ENCODE results near the gene FAM167B. TPM values are rescaled to one million over a fixed set of nuclear protein-coding genes. Genes with fewer than 3 reads are reported as not detected.
"Not testable (repeated sequence)": the region's sequence is repeated elsewhere in the genome, so short reads cannot be mapped to it uniquely, and the experiment has no call there.

The FAM167B gene
- total RNA-seq, 3 donors from 2014 or later (not counting 1 experiment from before 2014, with no cell fraction given), result 0.54 to 1.3 (median 0.80) TPM

DNA sequence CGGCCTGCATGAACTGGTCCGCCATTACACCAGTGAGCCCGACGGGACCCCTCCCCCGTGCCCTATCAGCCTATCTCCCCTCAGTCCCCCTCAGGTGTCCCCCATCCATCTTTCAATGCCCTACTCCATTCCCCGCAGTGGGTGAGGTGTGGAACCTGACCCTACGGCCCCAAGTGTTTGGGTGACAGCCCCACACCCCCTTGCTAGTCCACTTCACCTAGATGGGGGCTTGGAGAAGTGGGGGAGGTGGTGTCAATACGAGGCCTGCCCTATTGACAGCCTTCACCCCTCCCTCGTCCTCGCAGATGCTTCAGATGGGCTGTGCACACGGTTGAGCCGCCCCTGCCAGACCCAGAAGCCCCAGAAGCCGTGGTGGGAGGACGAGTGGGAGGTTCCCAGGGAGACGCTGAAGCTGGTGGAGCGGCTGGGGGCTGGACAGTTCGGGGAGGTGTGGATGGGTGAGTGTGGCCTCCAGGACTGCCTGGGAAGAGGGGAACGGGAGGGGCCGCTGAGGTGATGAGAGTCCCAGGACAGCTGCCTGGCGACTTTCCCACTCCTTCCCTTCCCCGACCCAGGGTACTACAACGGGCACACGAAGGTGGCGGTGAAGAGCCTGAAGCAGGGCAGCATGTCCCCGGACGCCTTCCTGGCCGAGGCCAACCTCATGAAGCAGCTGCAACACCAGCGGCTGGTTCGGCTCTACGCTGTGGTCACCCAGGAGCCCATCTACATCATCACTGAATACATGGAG is 29.2 kb downstream of the FAM167B start:
- intact Hi-C loops (cut with micrococcal nuclease), result no loop called here
- peak overlapping the region in 1 of 2 donors; percentile 70 for H3K27ac Mint-ChIP-seq
- peaks cover 38 to 39% of the 10 kb centered on the region in 2 donors for H3K4me1 Mint-ChIP-seq
- H3K36me3 Mint-ChIP-seq, result peaks cover 12% of the 10 kb centered on the region
- H3K27me3 Mint-ChIP-seq (ENCODE audit: low read depth in 2 of 2), result no peaks in the 10 kb centered on the region
- WGBS (ENCODE audit: insufficient coverage), result 95% methylated on average over 28 of the region's 30 CpGs
- no peak overlapping the region for H3K4me3 Mint-ChIP-seq
- H3K4me1 ChIP-seq (ENCODE audit: control insufficient read depth, insufficient read depth, low read length), result peaks cover 42% of the 10 kb centered on the region
- H3K9me3 ChIP-seq (ENCODE audit: control insufficient read depth, insufficient read depth, low read length), result no peaks in the 10 kb centered on the region
- DNase-seq (no peak), ATAC-seq (no peak)
- TF ChIP-seq, protein P1, sequence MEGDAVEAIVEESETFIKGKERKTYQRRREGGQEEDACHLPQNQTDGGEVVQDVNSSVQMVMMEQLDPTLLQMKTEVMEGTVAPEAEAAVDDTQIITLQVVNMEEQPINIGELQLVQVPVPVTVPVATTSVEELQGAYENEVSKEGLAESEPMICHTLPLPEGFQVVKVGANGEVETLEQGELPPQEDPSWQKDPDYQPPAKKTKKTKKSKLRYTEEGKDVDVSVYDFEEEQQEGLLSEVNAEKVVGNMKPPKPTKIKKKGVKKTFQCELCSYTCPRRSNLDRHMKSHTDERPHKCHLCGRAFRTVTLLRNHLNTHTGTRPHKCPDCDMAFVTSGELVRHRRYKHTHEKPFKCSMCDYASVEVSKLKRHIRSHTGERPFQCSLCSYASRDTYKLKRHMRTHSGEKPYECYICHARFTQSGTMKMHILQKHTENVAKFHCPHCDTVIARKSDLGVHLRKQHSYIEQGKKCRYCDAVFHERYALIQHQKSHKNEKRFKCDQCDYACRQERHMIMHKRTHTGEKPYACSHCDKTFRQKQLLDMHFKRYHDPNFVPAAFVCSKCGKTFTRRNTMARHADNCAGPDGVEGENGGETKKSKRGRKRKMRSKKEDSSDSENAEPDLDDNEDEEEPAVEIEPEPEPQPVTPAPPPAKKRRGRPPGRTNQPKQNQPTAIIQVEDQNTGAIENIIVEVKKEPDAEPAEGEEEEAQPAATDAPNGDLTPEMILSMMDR (IDR thresholded peaks at IDR 0.05), result no peak
- H3K4me3 ChIP-seq (ENCODE audit: low read length), result no peak overlapping the region
- no peak overlapping the region for H3K27ac ChIP-seq (ENCODE audit: low read length)
- no peaks in the 10 kb centered on the region for H3K9me3 Mint-ChIP-seq
- H3K36me3 ChIP-seq (ENCODE audit: control insufficient read depth, insufficient read depth, low read length), result peaks cover 66% of the 10 kb centered on the region
- H3K27me3 ChIP-seq (ENCODE audit: control insufficient read depth, insufficient read depth, low read length), result no peaks in the 10 kb centered on the region

DNA sequence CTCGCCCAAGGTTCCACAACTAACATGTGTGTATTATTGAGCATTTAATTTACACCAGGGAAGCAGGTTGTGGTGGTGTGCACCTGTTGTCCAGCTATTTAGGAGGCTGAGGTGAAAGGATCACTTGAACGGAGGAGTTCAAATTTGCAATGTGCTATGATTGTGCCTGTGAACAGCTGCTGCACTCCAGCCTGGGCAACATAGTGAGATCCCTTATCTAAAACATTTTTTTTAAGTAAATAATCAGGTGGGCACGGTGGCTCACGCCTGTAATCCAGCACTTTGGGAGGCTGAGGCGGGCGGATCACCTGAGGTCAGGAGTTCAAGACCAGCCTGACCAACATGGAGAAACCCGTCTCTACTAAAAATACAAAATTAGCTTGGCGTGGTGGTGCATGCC is 37.8 kb downstream of the FAM167B start:
- DNase-seq; H3K27ac Mint-ChIP-seq; H3K9me3 ChIP-seq (ENCODE audit: control insufficient read depth, insufficient read depth, low read length); H3K27me3 Mint-ChIP-seq (ENCODE audit: low read depth in 2 of 2); H3K4me3 Mint-ChIP-seq; H3K4me1 Mint-ChIP-seq; H3K9me3 Mint-ChIP-seq; intact Hi-C loops (cut with micrococcal nuclease); H3K27ac ChIP-seq (ENCODE audit: low read length); H3K27me3 ChIP-seq (ENCODE audit: control insufficient read depth, insufficient read depth, low read length); H3K4me1 ChIP-seq (ENCODE audit: control insufficient read depth, insufficient read depth, low read length); ATAC-seq; H3K4me3 ChIP-seq (ENCODE audit: low read length); H3K36me3 Mint-ChIP-seq: not testable (repeated sequence)
- WGBS (ENCODE audit: insufficient coverage), result 97% methylated on average over 8 of the region's 8 CpGs
- peaks cover 42% of the 10 kb centered on the region for H3K36me3 ChIP-seq (ENCODE audit: control insufficient read depth, insufficient read depth, low read length)

DNA sequence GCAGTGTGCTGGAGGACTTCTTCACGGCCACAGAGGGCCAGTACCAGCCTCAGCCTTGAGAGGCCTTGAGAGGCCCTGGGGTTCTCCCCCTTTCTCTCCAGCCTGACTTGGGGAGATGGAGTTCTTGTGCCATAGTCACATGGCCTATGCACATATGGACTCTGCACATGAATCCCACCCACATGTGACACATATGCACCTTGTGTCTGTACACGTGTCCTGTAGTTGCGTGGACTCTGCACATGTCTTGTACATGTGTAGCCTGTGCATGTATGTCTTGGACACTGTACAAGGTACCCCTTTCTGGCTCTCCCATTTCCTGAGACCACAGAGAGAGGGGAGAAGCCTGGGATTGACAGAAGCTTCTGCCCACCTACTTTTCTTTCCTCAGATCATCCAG is 38.6 kb downstream of the FAM167B start:
- 98% methylated on average over 3 of the region's 3 CpGs for WGBS (ENCODE audit: insufficient coverage)
- no peaks in the 10 kb centered on the region for H3K4me1 ChIP-seq (ENCODE audit: control insufficient read depth, insufficient read depth, low read length)
- H3K4me1 Mint-ChIP-seq, result no peaks in the 10 kb centered on the region
- no peak overlapping the region for H3K27ac Mint-ChIP-seq
- no peaks in the 10 kb centered on the region for H3K9me3 Mint-ChIP-seq
- H3K36me3 ChIP-seq (ENCODE audit: control insufficient read depth, insufficient read depth, low read length), result peaks cover 34% of the 10 kb centered on the region
- no peaks in the 10 kb centered on the region for H3K9me3 ChIP-seq (ENCODE audit: control insufficient read depth, insufficient read depth, low read length)
- no peak for DNase-seq
- intact Hi-C loops (cut with micrococcal nuclease), result no loop called here
- peak in 1 of 3 donors; percentile 17 for ATAC-seq
- H3K27me3 ChIP-seq (ENCODE audit: control insufficient read depth, insufficient read depth, low read length), result no peaks in the 10 kb centered on the region
- H3K4me3 ChIP-seq (ENCODE audit: low read length), result no peak overlapping the region
- TF ChIP-seq, protein P1 (IDR thresholded peaks at IDR 0.05), result no peak
- H3K27me3 Mint-ChIP-seq (ENCODE audit: low read depth in 2 of 2), result no peaks in the 10 kb centered on the region
- H3K4me3 Mint-ChIP-seq, result no peak overlapping the region
- H3K27ac ChIP-seq (ENCODE audit: low read length), result no peak overlapping the region
- no peaks in the 10 kb centered on the region for H3K36me3 Mint-ChIP-seq

DNA sequence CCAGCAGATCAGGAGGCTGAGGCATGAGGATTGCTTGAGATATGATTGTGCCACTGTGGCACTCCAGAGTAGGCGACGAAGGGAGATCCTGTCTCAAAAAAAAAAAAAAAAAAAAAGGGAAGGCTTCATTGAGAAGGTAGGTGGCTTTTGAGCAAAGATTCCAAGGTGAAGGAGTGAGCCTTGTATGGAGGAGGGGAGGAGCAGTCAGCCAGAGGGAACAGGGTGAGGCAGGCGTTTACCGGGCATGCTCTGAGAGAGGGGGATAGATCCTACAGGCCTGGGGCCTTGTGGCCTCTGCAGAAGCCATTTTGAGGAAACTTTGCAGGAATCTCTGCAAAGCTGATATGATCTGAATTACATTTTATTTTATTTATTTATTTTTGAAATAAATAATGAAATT is 39.7 kb downstream of the FAM167B start:
- H3K27ac ChIP-seq (ENCODE audit: low read length), result no peak overlapping the region
- Mint-ChIP-seq H3K9me3 (no peaks in the 10 kb centered on the region), H3K36me3 (no peaks in the 10 kb centered on the region), H3K27me3 (ENCODE audit: low read depth in 2 of 2) (no peaks in the 10 kb centered on the region), H3K4me1 (peaks cover 5 to 7% of the 10 kb centered on the region in 2 donors), H3K4me3 (no peak overlapping the region), H3K27ac (peak overlapping the region in 1 of 2 donors; percentile 59)
- no peak for ATAC-seq
- TF ChIP-seq, protein P1 (IDR thresholded peaks at IDR 0.05), result no peak
- intact Hi-C loops (cut with micrococcal nuclease), result no loop called here
- no peaks in the 10 kb centered on the region for H3K27me3 ChIP-seq (ENCODE audit: control insufficient read depth, insufficient read depth, low read length)
- WGBS (ENCODE audit: insufficient coverage), result 98% methylated on average over 4 of the region's 4 CpGs
- peaks cover 24% of the 10 kb centered on the region for H3K36me3 ChIP-seq (ENCODE audit: control insufficient read depth, insufficient read depth, low read length)
- no peak for DNase-seq
- H3K4me3 ChIP-seq (ENCODE audit: low read length), result no peak overlapping the region
- H3K4me1 ChIP-seq (ENCODE audit: control insufficient read depth, insufficient read depth, low read length), result peaks cover 10% of the 10 kb centered on the region
- no peaks in the 10 kb centered on the region for H3K9me3 ChIP-seq (ENCODE audit: control insufficient read depth, insufficient read depth, low read length)
